Measurements from ENCODE around the gene TOR4A. TPM values are rescaled to one million over a fixed set of nuclear protein-coding genes. Genes with fewer than 3 reads are reported as not detected.

The TOR4A gene
- total RNA-seq (2021; fragmentation: NEBNext Ultra II Directional; extraction: Animal tissue kit (Norgen Biotek cat#: 25700)) = 10 to 100 TPM; 58.4 to 76.2 (median 62.2) TPM
- long read RNA-seq, partial matches to known transcripts = 0 of 5 reads
- long read RNA-seq, other reads (novel, unspliced or antisense) = 5 of 5 reads

GRCh38 chr9:137277329-137278041 is at the start of gene TOR4A:
TSS of gene TOR4A (plus strand) at chr9:137277726. CDS start at chr9:137278690, 964 bp downstream.
- DNase-seq = peak; percentile 85
- Mint-ChIP-seq H3K4me1 (ENCODE audit: low read depth) (peaks cover 16% of the 10 kb centered on the region), H3K27me3 (ENCODE audit: insufficient read depth) (peaks cover 7% of the 10 kb centered on the region), H3K27ac (peak within 1 kb of the TSS; percentile 97), H3K4me3 (peak within 1 kb of the TSS; percentile 96), H3K36me3 (ENCODE audit: low read depth) (peaks cover 2% of the 10 kb centered on the region; the same call in 1 of the 2 replicates), H3K9me3 (no peaks in the 10 kb centered on the region)
- peak; percentile 67 for TF ChIP-seq CTCF (IDR thresholded peaks at IDR 0.05)

DNA sequence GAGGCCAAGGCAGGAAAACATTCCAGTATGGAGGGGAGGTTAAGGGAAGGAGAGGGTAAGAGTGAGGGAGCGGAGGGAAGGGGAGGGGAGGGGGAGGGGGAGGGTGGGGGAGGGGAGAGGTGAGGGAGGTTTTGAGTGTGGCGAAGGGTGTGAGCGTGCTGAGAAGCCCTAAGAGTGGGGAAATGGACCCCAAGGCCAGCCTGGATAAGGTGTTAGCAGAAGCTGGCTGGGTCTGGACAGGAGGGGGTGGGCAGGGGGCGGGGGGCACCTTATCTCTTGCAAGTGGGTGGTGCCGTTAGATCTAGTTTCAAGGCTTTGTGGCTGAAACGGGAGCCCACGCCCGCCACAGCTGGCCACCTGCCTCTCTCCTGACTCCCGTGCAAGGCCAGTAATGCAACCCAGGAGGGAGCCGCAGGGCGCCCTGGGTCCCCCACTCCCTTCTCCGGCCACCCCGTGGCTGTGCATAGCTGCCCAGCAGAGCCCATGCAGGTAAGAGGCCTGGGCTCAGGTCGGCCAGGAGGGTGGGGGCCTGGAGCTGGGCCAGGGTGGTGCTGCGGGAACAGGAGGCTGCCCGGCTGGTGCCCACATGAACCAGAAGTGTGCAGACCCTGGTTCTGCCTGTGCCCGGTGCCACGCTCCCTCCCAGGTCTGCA is 49.5 kb upstream of the TOR4A start:
- no peaks in the 10 kb centered on the region for H3K9me3 Mint-ChIP-seq
- no peak for TF ChIP-seq CTCF (IDR thresholded peaks at IDR 0.05)
- H3K4me1 Mint-ChIP-seq (ENCODE audit: low read depth) = peaks cover 7% of the 10 kb centered on the region
- H3K27me3 Mint-ChIP-seq (ENCODE audit: insufficient read depth) = no peaks in the 10 kb centered on the region; the same call in 1 of the 2 replicates
- H3K27ac Mint-ChIP-seq = no peak overlapping the region
- H3K4me3 Mint-ChIP-seq = no peak overlapping the region
- no peak for DNase-seq
- H3K36me3 Mint-ChIP-seq (ENCODE audit: low read depth) = no peaks in the 10 kb centered on the region

- TF ChIP-seq CTCF (IDR thresholded peaks at IDR 0.05) = no peak
- no peak overlapping the region for H3K4me3 Mint-ChIP-seq
- no peaks in the 10 kb centered on the region for H3K36me3 Mint-ChIP-seq (ENCODE audit: low read depth)
- H3K4me1 Mint-ChIP-seq (ENCODE audit: low read depth) = peaks cover 7% of the 10 kb centered on the region
- H3K27ac Mint-ChIP-seq = no peak overlapping the region
- DNase-seq = no peak
- no peaks in the 10 kb centered on the region for H3K9me3 Mint-ChIP-seq
- no peaks in the 10 kb centered on the region for H3K27me3 Mint-ChIP-seq (ENCODE audit: insufficient read depth)
Measured at GRCh38 chr9:137228506-137228967, 49.0 kb upstream of the TOR4A start.

- Mint-ChIP-seq H3K4me3 (no peak overlapping the region), H3K4me1 (ENCODE audit: low read depth) (peaks cover 7% of the 10 kb centered on the region), H3K27me3 (ENCODE audit: insufficient read depth) (no peaks in the 10 kb centered on the region)
Measured at GRCh38 chr9:137228968-137229896, 48.3 kb upstream of the TOR4A start.

More at GRCh38 chr9:137228968-137229896, 48.3 kb upstream of the TOR4A start:
- Mint-ChIP-seq H3K27ac (no peak overlapping the region), H3K9me3 (no peaks in the 10 kb centered on the region), H3K36me3 (ENCODE audit: low read depth) (no peaks in the 10 kb centered on the region)
- no peak for TF ChIP-seq CTCF (IDR thresholded peaks at IDR 0.05)
- no peak for DNase-seq
